GM13977 (cell line): Measurements from ENCODE around the gene AP3D1.

ENCODE experiments used
- DNase-seq: peaks from one replicate; pipeline ENCODE4 v3.0.0; 2012; ENCODE audit warnings: low spot score
- CTCF ChIP-seq: IDR thresholded peaks from 2 replicates; pipeline ENCODE4 v1.5.1; 2012; ENCODE audit warnings: mild to moderate bottlenecking, control low read depth; ENCODE audit not compliant: insufficient read depth; ENCODE audit errors: extremely low read depth, missing control alignments
- in situ Hi-C: fragments of 300-500 bp; cut with MboI; formaldehyde crosslinking; loops from one replicate; pipeline ENCODE4 v1.12.0; 2022; ENCODE audit warnings: low sequenced_read_pairs, low pct_unique_long_range_greater_than_20kb, mixed read lengths, inconsistent platforms; ENCODE audit not compliant: unreplicated experiment

Gene AP3D1

GRCh38 chr19:2175742-2176141, 24.4 kb upstream of the AP3D1 start:
- DNase-seq = no peak
- TF ChIP-seq CTCF = no peak
- in situ Hi-C loops = no loop called here

GRCh38 chr19:2173767-2174577, 22.6 kb upstream of the AP3D1 start:
- no peak for TF ChIP-seq CTCF
- in situ Hi-C loops = loop anchor here (25.0 kb wide), 1 partner anchor 463 kb away; no protein-coding TSS in a partner anchor

GRCh38 chr19:2173388-2173766, 22.0 kb upstream of the AP3D1 start:
- no peak for TF ChIP-seq CTCF
- in situ Hi-C loops = loop anchor here (25.0 kb wide), 1 partner anchor 464 kb away; no protein-coding TSS in a partner anchor
- DNase-seq = no peak

More at GRCh38 chr19:2173767-2174577, 22.6 kb upstream of the AP3D1 start:
- no peak for DNase-seq

- DNase-seq = peak; percentile 89
- in situ Hi-C loops = loop anchor here (25.0 kb wide), 1 partner anchor 466 kb away; no protein-coding TSS in a partner anchor
- TF ChIP-seq CTCF = peak; percentile 56
Measured at GRCh38 chr19:2171349-2172145, 20.2 kb upstream of the AP3D1 start.

- no peak for TF ChIP-seq CTCF
- in situ Hi-C loops = loop anchor here (25.0 kb wide), 1 partner anchor 466 kb away; no protein-coding TSS in a partner anchor
- no peak for DNase-seq
Measured at GRCh38 chr19:2170987-2171348, 19.6 kb upstream of the AP3D1 start.

GRCh38 chr19:2170219-2170618, 18.9 kb upstream of the AP3D1 start:
- in situ Hi-C loops = loop anchor here (25.0 kb wide), 1 partner anchor 467 kb away; no protein-coding TSS in a partner anchor
- TF ChIP-seq CTCF = no peak

More at GRCh38 chr19:2170219-2170618, 18.9 kb upstream of the AP3D1 start:
- no peak for DNase-seq
